ENCODE results near the gene FREM3. TPM values are rescaled to one million over a fixed set of nuclear protein-coding genes. Genes with fewer than 3 reads are reported as not detected.
"Not testable (repeated sequence)": the region's sequence is repeated elsewhere in the genome, so short reads cannot be mapped to it uniquely, and the experiment has no call there.

FREM3 gene
- total and polyA plus RNA-seq, 7 donors: under 0.01 TPM; not detected in 6

DNA sequence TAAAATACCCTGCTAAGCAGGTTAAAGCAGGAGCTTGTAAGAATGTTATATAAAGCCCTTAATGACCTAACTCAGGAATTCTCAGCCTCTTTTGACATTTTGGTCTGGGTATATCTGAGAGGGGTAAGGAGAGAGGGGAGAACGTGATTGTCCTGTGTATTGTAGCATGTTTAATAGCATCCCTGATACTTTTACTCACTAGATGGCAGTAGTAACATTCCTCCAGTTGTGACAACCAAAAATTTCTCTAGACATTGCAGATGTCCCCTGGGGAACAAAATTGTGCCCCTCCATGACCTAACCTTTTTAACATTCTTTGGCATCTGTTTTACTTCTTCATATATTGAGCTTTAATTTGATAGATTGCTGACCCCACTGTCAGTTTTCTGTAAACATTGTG lies 169.1 kb downstream of the FREM3 start:
- Histone ChIP-seq H3K36me3 (peaks cover 42 to 98% (median 46%) of the 10 kb centered on the region in 4 donors), H3K9me3 (no peaks in the 10 kb centered on the region), H3K4me3 (no peak overlapping the region), H3K27me3 (no peaks in the 10 kb centered on the region), H3K4me1 (peaks cover 0 to 15% (median 1%) of the 10 kb centered on the region in 4 donors), H3K27ac (no peak overlapping the region)
- 45 to 65% methylated on average over 1 of the region's 1 CpG for WGBS, 2 donors
- intact Hi-C loops (cut with DNase I): no loop called here
- TF ChIP-seq CTCF (IDR thresholded peaks at IDR 0.05) (peak in 1 of 4 experiments; percentile 31), POLR2AphosphoS5 (IDR thresholded peaks at IDR 0.05) (no peak), EP300 (IDR thresholded peaks at IDR 0.05) (no peak), POLR2A (IDR thresholded peaks at IDR 0.05) (no peak)
- DNase-seq: no peak

- H3K4me3 ChIP-seq; intact Hi-C loops (cut with DNase I); H3K9me3 ChIP-seq; DNase-seq; H3K27ac ChIP-seq; H3K27me3 ChIP-seq: not testable (repeated sequence)
- Histone ChIP-seq H3K36me3 (peaks cover 35 to 99% (median 38%) of the 10 kb centered on the region in 4 donors), H3K4me1 (peaks cover 0 to 15% (median 8%) of the 10 kb centered on the region in 4 donors)
- WGBS, 2 donors: 95 to 97% methylated on average over 4 of the region's 4 CpGs
Observed at GRCh38 chr4:143528046-143528445, 172.4 kb downstream of the FREM3 start.

Other genes with a start within 250 kb of the FREM3 start
- gene SMARCA5, start 187.0 kb downstream of the FREM3 start, total RNA-seq: 10 to 100 TPM; 35.3 to 46.4 (median 41.8) TPM
- gene SMARCA5, start 187.0 kb downstream of the FREM3 start, polyA plus RNA-seq: 10 to 100 TPM in 2 of 3 donors, 1 to 10 TPM in 1; 9.6 to 19.8 (median 12.9) TPM
- under 1 TPM in 3 of 4 donors, not detected in 1; 0.33 to 0.71 (median 0.54) TPM for gene GYPE, start 204.9 kb upstream of the FREM3 start, total RNA-seq
- 1 to 10 TPM in 1 of 3 donors, under 1 TPM in 1, not detected in 1; 0.92 to 1.0 TPM for gene GYPE, start 204.9 kb upstream of the FREM3 start, polyA plus RNA-seq